Fibroblast of the aortic adventitia (primary cell): ENCODE data around the gene ATP11A. TPM values are rescaled to one million over a fixed set of nuclear protein-coding genes. Genes with fewer than 3 reads are reported as not detected.
"Not testable (repeated sequence)": the region's sequence is repeated elsewhere in the genome, so short reads cannot be mapped to it uniquely, and the experiment has no call there.

Source experiments
- DNase-seq: peaks from one replicate; pipeline ENCODE4 v3.0.0-alpha.2; 2010; ENCODE audit warnings: low read depth
- H3K4me3 ChIP-seq: 2 replicates; pipeline ENCODE4 v1.5.1; 2011; ENCODE audit warnings: low read depth, mild to moderate bottlenecking, control low read depth, low read length, moderate library complexity
- CTCF ChIP-seq: IDR thresholded peaks from 2 replicates; pipeline ENCODE4 v1.5.1; 2011; ENCODE audit warnings: mild to moderate bottlenecking, low read length, control low read depth, inconsistent platforms; ENCODE audit not compliant: insufficient read depth
- total RNA-seq: library from RNA; depleted of rRNA; stranded (reverse); fragments of >200 nt; gene quantifications from 2 replicates; pipeline ENCODE4 v1.2.3, GENCODE V29; 2012; ENCODE audit warnings: low replicate concordance

ATP11A gene
- total RNA-seq, 1 donor: 8.9 TPM

DNA sequence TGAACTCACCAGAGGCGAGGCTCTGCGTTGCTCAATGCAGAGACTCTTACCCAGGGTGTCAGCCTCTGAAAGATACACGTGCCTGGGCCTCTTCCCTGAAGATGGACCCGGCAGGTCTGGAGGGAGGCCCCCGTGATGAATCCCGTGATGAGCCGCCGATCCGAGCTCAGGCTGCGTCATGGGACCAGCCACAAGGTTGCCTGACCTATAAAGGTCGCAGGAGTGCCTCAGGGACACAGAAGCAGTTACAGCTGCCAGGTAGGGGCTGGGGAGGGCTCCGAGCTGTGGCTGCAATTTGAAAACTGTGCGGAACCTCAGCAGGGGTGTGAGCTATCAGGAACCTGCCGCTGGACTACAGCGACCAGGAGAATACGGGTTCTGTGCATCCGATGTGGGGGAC, 10.5 kb upstream of the ATP11A start:
- DNase-seq: no peak
- H3K4me3 ChIP-seq: no peak overlapping the region
- TF ChIP-seq CTCF: no peak

DNA sequence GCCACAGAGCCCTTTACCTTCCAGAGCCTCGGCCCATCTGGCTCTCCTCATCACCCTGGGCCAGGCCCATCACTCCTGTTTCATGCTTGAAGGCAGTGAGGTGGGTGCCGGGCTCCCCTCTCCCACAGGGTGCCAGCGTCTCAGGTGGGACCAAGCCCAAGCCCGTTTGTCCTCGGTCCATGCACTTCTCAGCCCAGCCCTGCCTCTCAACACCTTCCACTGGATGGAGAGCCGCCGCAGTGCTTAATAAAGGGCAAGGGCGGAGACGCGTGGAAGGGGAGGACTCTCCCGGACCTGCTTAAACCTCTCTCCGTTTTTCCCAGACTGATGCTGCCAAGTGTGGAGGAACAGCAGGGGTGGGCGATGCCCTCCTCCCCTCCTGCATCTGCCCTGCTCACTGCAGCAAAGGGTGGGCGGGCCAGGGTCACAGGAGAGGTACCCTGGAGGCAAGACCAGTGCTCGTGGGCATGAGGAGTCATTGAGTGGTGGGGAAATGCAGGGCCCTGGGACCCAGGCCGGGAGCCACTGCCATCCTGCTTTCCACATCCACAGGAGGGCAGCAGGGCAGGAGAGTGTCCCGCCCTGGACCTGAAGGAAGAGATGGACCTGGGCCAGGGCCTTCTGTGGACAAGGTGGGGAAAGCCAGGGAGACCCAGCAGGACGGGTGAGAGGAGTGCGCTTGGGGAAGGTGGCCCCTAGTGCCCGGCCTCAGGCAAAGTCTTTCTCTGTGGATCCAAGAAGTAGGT, 9.7 kb upstream of the ATP11A start:
- H3K4me3 ChIP-seq: no peak overlapping the region
- no peak for DNase-seq
- no peak for TF ChIP-seq CTCF

GRCh38 chr13:112680741-112681360, 9.0 kb upstream of the ATP11A start:
- DNase-seq: no peak
- no peak overlapping the region for H3K4me3 ChIP-seq
- no peak for TF ChIP-seq CTCF

DNA sequence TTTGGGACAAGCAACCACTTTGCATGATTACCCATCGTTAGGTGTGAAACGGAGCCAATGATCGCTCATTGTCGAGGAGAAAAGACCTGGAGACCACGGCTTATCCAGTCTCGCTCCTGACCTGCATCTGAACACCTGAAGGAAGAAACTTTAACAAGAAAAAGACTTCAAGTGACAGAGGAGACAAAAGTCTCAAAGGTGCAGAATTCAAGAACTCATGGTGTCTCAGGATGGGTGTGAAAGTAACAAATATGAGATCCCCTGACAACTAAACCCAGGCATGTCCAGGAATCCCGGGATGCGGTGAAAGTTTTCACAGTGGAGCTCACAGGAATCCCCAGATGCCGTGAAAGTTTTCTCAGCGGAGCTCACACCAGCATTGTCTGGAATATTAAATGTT, 6.3 kb upstream of the ATP11A start:
- TF ChIP-seq CTCF: no peak
- no peak overlapping the region for H3K4me3 ChIP-seq
- DNase-seq: no peak

DNA sequence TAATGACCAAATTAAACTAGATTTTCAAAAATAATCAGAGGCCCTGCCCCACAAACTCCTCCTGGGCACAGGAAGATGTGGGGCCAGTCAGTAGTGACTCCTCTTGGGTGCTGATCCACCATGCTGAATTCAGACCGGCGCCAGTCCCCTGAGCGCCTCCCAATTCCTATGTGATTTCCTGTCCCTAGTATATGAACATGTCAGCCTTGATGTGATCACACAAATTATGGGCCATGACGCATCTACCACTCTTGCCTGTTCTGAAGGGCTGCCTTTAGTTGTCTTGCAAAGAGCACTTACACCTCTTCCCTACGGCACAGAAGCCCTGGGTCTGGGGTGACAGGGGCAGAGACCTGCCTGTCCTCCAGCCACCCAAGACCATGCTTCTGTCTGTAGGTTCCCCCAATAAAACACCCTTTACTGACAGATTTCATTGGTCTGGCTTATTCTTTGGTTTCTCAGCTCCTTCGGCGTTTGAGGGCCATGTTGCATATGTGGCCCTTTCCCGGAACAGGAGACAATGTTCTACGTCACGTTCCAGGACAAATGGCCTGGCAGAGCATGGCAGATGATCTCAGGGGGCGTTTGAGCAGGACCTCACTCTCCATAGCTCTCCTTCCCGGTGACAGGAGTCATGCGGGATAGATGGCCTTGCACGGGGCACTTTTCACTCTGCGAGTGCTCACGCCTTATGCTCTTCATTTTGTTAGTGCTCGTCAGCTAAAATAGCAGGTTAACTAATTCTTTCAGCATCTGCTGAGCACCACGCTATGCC, 5.6 kb upstream of the ATP11A start:
- no peak for DNase-seq
- no peak for TF ChIP-seq CTCF

DNA sequence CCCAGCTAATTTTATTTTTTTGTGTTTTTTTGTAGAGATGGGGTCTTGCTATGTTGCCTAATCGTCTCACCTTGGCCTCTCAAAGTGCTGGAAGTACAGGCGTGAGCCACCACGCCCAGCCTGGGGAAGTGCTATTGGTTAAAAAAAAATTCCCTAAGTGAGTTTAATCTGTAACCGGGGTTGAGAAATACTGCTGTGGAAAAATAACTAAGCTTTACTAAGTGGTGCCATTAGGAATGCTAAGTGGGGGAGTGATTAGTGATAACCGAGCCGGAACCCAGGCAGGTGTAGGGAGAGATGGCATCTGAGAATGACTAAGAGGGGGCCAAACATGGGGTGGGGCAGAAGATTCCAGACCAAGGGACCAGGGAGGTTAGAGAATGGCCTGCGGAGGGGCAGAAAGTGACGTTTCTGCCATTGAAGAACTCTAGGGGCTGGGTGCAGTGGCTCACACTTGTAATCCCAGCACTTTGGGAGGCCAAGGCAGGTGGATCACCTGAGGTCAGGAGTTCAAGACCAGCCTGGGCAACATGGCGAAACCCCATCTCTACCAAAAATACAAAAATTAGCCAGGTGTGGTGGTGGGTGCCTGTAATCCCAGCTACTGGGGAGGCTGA, 4.5 kb upstream of the ATP11A start:
- not testable (repeated sequence) for DNase-seq, H3K4me3 ChIP-seq

More for the DNA sequence above, 5.6 kb upstream of the ATP11A start:
- H3K4me3 ChIP-seq: no peak overlapping the region

DNA sequence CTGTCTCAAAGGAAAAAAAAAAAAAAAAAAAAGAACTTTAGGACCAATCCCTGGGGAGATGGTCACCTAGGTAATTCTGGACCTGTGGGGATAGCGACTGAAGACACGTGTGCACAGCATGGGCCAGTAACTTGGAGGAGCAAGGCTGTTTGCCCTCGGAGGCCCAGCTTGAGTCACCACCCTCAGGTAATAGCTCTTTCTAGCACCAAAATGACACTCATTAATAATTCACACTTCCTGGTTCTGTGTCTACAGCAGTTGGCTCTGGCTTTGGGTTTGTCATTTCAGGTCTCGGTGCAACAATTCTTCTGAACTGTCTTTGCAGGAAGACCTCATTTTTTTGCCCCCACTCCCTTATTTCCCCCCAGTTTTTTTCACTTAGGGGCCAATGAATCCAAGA, 3.9 kb upstream of the ATP11A start:
- TF ChIP-seq CTCF: no peak
- H3K4me3 ChIP-seq: no peak overlapping the region
- DNase-seq: no peak
